ENCODE data around the gene RASGRF2.

DNA sequence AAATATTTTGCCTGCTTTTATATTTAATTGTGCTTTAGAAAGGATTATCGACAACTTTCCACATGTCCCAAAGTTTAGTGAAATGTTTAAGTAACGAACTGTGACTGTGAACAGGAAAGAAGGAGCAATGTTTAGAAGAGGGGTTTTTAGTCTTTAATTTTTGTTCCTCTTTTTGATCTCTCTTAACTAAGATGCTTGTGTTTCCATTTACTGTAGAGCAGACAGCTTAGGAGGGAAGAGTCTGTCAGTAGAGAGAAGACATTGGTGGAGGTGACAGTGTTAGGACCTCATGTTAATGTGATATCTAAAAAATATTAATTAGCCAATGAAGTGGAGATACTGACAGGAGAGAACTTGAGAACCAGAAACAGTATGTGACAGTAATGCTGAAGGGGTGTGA lies 92.2 kb downstream of the RASGRF2 start:
- TF ChIP-seq, protein P1, sequence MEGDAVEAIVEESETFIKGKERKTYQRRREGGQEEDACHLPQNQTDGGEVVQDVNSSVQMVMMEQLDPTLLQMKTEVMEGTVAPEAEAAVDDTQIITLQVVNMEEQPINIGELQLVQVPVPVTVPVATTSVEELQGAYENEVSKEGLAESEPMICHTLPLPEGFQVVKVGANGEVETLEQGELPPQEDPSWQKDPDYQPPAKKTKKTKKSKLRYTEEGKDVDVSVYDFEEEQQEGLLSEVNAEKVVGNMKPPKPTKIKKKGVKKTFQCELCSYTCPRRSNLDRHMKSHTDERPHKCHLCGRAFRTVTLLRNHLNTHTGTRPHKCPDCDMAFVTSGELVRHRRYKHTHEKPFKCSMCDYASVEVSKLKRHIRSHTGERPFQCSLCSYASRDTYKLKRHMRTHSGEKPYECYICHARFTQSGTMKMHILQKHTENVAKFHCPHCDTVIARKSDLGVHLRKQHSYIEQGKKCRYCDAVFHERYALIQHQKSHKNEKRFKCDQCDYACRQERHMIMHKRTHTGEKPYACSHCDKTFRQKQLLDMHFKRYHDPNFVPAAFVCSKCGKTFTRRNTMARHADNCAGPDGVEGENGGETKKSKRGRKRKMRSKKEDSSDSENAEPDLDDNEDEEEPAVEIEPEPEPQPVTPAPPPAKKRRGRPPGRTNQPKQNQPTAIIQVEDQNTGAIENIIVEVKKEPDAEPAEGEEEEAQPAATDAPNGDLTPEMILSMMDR (IDR thresholded peaks at IDR 0.05 in 8 of 11, conservative IDR thresholded peaks at IDR 0.05 in 3 of 11), result no peak
- no peak for TF ChIP-seq POLR2AphosphoS5 (IDR thresholded peaks at IDR 0.05)

Measured in spleen (tissue), 7 donors.